ENCODE data around the gene SLC30A4. TPM values are rescaled to one million over a fixed set of nuclear protein-coding genes. Genes with fewer than 3 reads are reported as not detected.
"Not testable (repeated sequence)": the region's sequence is repeated elsewhere in the genome, so short reads cannot be mapped to it uniquely, and the experiment has no call there.

The SLC30A4 gene
- total and polyA plus RNA-seq, 4 experiments from 2014 or later: 2.5 to 3.8 (median 3.2) TPM

DNA sequence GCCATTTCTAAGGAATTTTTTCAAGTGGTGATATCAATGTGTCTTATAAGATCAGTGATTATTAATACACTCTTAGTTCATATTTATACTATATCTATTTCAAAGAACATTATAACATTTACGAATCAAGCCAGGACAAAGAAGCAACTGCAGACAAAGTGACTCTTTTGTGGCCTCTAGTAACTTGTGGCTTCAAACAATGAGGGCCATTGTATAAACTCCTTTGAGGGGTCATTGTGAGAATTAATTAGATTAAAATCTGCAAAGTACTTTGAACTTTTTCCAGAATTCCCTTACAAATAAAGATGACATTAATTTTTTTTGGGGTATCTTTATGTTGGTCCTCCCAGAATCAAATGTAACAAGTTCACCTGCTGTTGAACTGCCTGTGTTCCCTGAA, 12.3 kb upstream of the SLC30A4 start:
- ChIA-PET POLR2A (ENCODE audit: partially characterized antibody) (no interaction called here), CTCF (ENCODE audit: partially characterized antibody) (no interaction called here)
- H3K36me3 ChIP-seq (ENCODE audit: insufficient read depth, low read length): no peaks in the 10 kb centered on the region
- no peak for DNase-seq
- no peak overlapping the region for H3K27ac ChIP-seq (ENCODE audit: low read depth, low read length)
- H3K4me3 Mint-ChIP-seq: no peak overlapping the region
- no peaks in the 10 kb centered on the region for H3K9me3 ChIP-seq (ENCODE audit: control insufficient read depth in 1 of 2, low read length in 2 of 2)
- H3K4me1 ChIP-seq (ENCODE audit: insufficient read depth, low read length): no peaks in the 10 kb centered on the region
- intact Hi-C loops (cut with micrococcal nuclease): no loop called here
- H3K4me3 ChIP-seq (ENCODE audit: low read length in 2 of 2): no peak overlapping the region
- no peak overlapping the region for H3K27ac Mint-ChIP-seq
- H3K9me3 Mint-ChIP-seq: no peaks in the 10 kb centered on the region
- no peaks in the 10 kb centered on the region for H3K4me1 Mint-ChIP-seq
- H3K27me3 Mint-ChIP-seq: peaks cover 2 to 3% of the 10 kb centered on the region in 2 donors
- H3K27me3 ChIP-seq (ENCODE audit: insufficient read depth, low read length): no peaks in the 10 kb centered on the region
- H3K36me3 Mint-ChIP-seq: no peaks in the 10 kb centered on the region

GRCh38 chr15:45532892-45533291, 10.3 kb upstream of the SLC30A4 start:
- CTCF ChIA-PET (ENCODE audit: partially characterized antibody); H3K9me3 Mint-ChIP-seq; POLR2A ChIA-PET (ENCODE audit: partially characterized antibody): not testable (repeated sequence)

GRCh38 chr15:45529613-45530012, 7.1 kb upstream of the SLC30A4 start:
- Mint-ChIP-seq H3K36me3 (no peaks in the 10 kb centered on the region), H3K27me3 (peaks cover 2 to 3% of the 10 kb centered on the region in 2 donors), H3K4me3 (no peak overlapping the region), H3K4me1 (peaks cover 0 to 4% (median 0%) of the 10 kb centered on the region in 4 donors), H3K9me3 (no peaks in the 10 kb centered on the region), H3K27ac (no peak overlapping the region)
- Histone ChIP-seq H3K9me3 (ENCODE audit: control insufficient read depth in 1 of 2, low read length in 2 of 2) (no peaks in the 10 kb centered on the region), H3K4me1 (ENCODE audit: insufficient read depth, low read length) (no peaks in the 10 kb centered on the region), H3K27me3 (ENCODE audit: insufficient read depth, low read length) (no peaks in the 10 kb centered on the region), H3K27ac (ENCODE audit: low read depth, low read length) (no peak overlapping the region), H3K4me3 (ENCODE audit: low read length in 2 of 2) (no peak overlapping the region), H3K36me3 (ENCODE audit: insufficient read depth, low read length) (no peaks in the 10 kb centered on the region)
- ChIA-PET POLR2A (ENCODE audit: partially characterized antibody) (no interaction called here), CTCF (ENCODE audit: partially characterized antibody) (interaction anchor here (1.8 kb wide), 1 partner anchor 70 kb away, joined by 5 read pairs; no protein-coding TSS in a partner anchor)
- intact Hi-C loops (cut with micrococcal nuclease): no loop called here
- DNase-seq: no peak

More at GRCh38 chr15:45532892-45533291, 10.3 kb upstream of the SLC30A4 start:
- H3K36me3 ChIP-seq (ENCODE audit: insufficient read depth, low read length); H3K27me3 ChIP-seq (ENCODE audit: insufficient read depth, low read length); H3K27ac Mint-ChIP-seq; H3K4me1 Mint-ChIP-seq; H3K9me3 ChIP-seq (ENCODE audit: control insufficient read depth in 1 of 2, low read length in 2 of 2); H3K4me3 ChIP-seq (ENCODE audit: low read length in 2 of 2); H3K36me3 Mint-ChIP-seq; H3K27ac ChIP-seq (ENCODE audit: low read depth, low read length); H3K27me3 Mint-ChIP-seq; H3K4me1 ChIP-seq (ENCODE audit: insufficient read depth, low read length); intact Hi-C loops (cut with micrococcal nuclease); H3K4me3 Mint-ChIP-seq; DNase-seq: not testable (repeated sequence)

- H3K36me3 Mint-ChIP-seq: peaks cover 0 to 3% of the 10 kb centered on the region in 2 donors
- Histone ChIP-seq H3K4me1 (ENCODE audit: insufficient read depth, low read length) (no peaks in the 10 kb centered on the region), H3K36me3 (ENCODE audit: insufficient read depth, low read length) (no peaks in the 10 kb centered on the region), H3K4me3 (ENCODE audit: low read length in 2 of 2) (no peak overlapping the region), H3K27ac (ENCODE audit: low read depth, low read length) (no peak overlapping the region), H3K27me3 (ENCODE audit: insufficient read depth, low read length) (no peaks in the 10 kb centered on the region), H3K9me3 (ENCODE audit: control insufficient read depth in 1 of 2, low read length in 2 of 2) (no peaks in the 10 kb centered on the region)
- ChIA-PET POLR2A (ENCODE audit: partially characterized antibody) (interaction anchor here (1.1 kb wide), 1 partner anchor 60 kb away, joined by 4 read pairs; the partner anchor contains the start of gene BLOC1S6), CTCF (ENCODE audit: partially characterized antibody) (no interaction called here)
- H3K9me3 Mint-ChIP-seq: no peaks in the 10 kb centered on the region
- H3K27ac Mint-ChIP-seq: no peak overlapping the region
- intact Hi-C loops (cut with micrococcal nuclease): no loop called here
- no peak for DNase-seq
- peaks cover under 1 to 12% (median 5%) of the 10 kb centered on the region in 4 donors for H3K4me1 Mint-ChIP-seq
- H3K4me3 Mint-ChIP-seq: no peak overlapping the region
- peaks cover 0 to 2% of the 10 kb centered on the region in 2 donors for H3K27me3 Mint-ChIP-seq
These were observed 4.5 kb upstream of the SLC30A4 start for GRCh38 chr15:45527086-45527485.

DNA sequence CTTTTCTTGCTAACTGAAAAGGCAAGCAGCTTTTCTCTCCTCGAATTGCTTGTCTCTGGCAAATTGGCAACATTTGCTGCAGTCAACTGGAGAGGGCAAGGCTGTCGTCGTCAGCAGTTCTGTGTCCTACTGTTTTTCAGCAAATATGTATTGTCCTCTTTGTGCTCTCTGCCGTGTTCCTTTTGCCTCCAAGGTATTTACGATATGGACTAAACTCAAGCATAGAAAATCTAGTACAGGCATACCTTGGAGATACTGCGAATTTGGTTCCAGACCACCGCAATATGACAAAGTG, 558 bp upstream of the SLC30A4 start:
- Histone ChIP-seq H3K27me3 (ENCODE audit: insufficient read depth, low read length) (no peaks in the 10 kb centered on the region), H3K9me3 (ENCODE audit: control insufficient read depth in 1 of 2, low read length in 2 of 2) (no peaks in the 10 kb centered on the region), H3K27ac (ENCODE audit: low read depth, low read length) (no peak overlapping the region), H3K4me3 (ENCODE audit: low read length in 2 of 2) (peak overlapping the region in 1 of 2 donors; percentile 62), H3K36me3 (ENCODE audit: insufficient read depth, low read length) (no peaks in the 10 kb centered on the region), H3K4me1 (ENCODE audit: insufficient read depth, low read length) (peaks cover 15% of the 10 kb centered on the region)
- H3K27me3 Mint-ChIP-seq: no peaks in the 10 kb centered on the region
- H3K4me3 Mint-ChIP-seq: peak overlapping the region; percentile 86 to 93 (median 90)
- H3K27ac Mint-ChIP-seq: peak overlapping the region; percentile 36 to 91 (median 83)
- intact Hi-C loops (cut with micrococcal nuclease): loop anchor here (2.0 kb wide), 1 partner anchor 64 kb away; no protein-coding TSS in a partner anchor
- CTCF ChIA-PET (ENCODE audit: partially characterized antibody): interaction anchor here (1.2 kb wide), 2 partner anchors 16 to 66 kb away, joined by 3 to 4 read pairs; no protein-coding TSS in a partner anchor
- POLR2A ChIA-PET (ENCODE audit: partially characterized antibody): interaction anchor here (2.6 kb wide), 1 partner anchor 64 kb away, joined by 8 read pairs; the partner anchor contains the start of gene BLOC1S6
- DNase-seq: no peak
- H3K9me3 Mint-ChIP-seq: no peaks in the 10 kb centered on the region
- peaks cover 15 to 28% (median 20%) of the 10 kb centered on the region in 4 donors for H3K4me1 Mint-ChIP-seq
- H3K36me3 Mint-ChIP-seq: peaks cover 3 to 11% of the 10 kb centered on the region in 2 donors

DNA sequence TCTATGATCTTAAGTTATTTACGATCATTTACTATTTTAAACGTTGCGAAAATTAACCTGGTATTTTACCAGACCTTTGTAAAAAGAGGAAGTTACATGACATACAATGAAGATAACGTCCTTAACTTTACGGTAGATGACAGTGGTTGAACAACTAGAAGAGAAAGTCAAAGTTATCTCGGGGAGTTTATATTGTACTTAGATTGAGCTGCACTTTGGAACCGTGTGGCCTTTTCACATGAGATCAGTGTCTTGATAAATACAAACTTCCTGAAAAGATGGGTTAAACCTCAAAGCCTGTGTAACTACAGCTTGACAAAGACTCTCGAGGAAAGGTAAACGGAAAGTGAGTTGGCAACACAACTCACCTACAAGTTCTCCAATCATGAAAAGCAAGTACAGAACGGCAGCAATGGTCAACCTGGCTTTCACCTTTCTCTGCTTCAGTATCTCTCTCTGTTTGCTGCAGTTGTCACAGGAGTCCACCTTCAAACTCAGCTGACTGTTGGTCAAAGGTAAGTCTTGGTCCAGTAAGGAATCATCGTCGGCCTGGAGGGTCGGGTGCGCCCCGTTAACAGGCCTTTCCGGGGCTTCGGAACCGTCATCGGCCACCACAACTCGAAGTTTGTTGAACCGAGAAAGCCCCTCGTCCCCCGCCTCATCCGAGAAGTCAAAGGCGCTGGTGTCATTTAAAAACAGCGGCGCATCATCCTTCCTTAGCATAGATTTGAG, 793 bp downstream of the SLC30A4 start:
- peak overlapping the region; percentile 54 for H3K27ac ChIP-seq (ENCODE audit: low read depth, low read length)

GRCh38 chr15:45510758-45511280, 11.7 kb downstream of the SLC30A4 start:
- no peaks in the 10 kb centered on the region for H3K9me3 ChIP-seq (ENCODE audit: control insufficient read depth in 1 of 2, low read length in 2 of 2)
- intact Hi-C loops (cut with micrococcal nuclease): no loop called here
- no peaks in the 10 kb centered on the region for H3K4me1 ChIP-seq (ENCODE audit: insufficient read depth, low read length)
- CTCF ChIA-PET (ENCODE audit: partially characterized antibody): interaction anchor here (1.1 to 1.3 kb wide), 2 partner anchors 11 to 76 kb away, joined by 3 to 4 read pairs; no protein-coding TSS in a partner anchor
- DNase-seq: no peak
- no peak overlapping the region for H3K27ac ChIP-seq (ENCODE audit: low read depth, low read length)
- H3K4me1 Mint-ChIP-seq: no peaks in the 10 kb centered on the region
- H3K9me3 Mint-ChIP-seq: no peaks in the 10 kb centered on the region
- POLR2A ChIA-PET (ENCODE audit: partially characterized antibody): no interaction called here
- H3K36me3 ChIP-seq (ENCODE audit: insufficient read depth, low read length): no peaks in the 10 kb centered on the region
- no peak overlapping the region for H3K4me3 ChIP-seq (ENCODE audit: low read length in 2 of 2)
- H3K27me3 ChIP-seq (ENCODE audit: insufficient read depth, low read length): no peaks in the 10 kb centered on the region
- H3K4me3 Mint-ChIP-seq: no peak overlapping the region
- peaks cover 26 to 29% of the 10 kb centered on the region in 2 donors for H3K36me3 Mint-ChIP-seq
- H3K27me3 Mint-ChIP-seq: no peaks in the 10 kb centered on the region
- H3K27ac Mint-ChIP-seq: no peak overlapping the region

More for the DNA sequence above, 793 bp downstream of the SLC30A4 start:
- intact Hi-C loops (cut with micrococcal nuclease): loop anchor here (1.0 to 2.0 kb wide), 6 partner anchors 63 to 323 kb away; partner anchors contain the start of gene BLOC1S6
- H3K9me3 Mint-ChIP-seq: no peaks in the 10 kb centered on the region
- peak overlapping the region; percentile 87 to 96 (median 94) for H3K4me3 Mint-ChIP-seq
- peak in 4 of 5 donors; percentile 10 to 21 (median 14) for DNase-seq
- H3K4me3 ChIP-seq (ENCODE audit: low read length in 2 of 2): peak overlapping the region; percentile 62 to 82
- ChIA-PET POLR2A (ENCODE audit: partially characterized antibody) (interaction anchor here (1.0 to 1.9 kb wide), 2 partner anchors 65 to 113 kb away, joined by 5 to 11 read pairs; partner anchors contain the start of genes BLOC1S6 and SQOR), CTCF (ENCODE audit: partially characterized antibody) (interaction anchor here (0.8 to 1.0 kb wide), 3 partner anchors 12 to 66 kb away, joined by 3 to 5 read pairs (median 4); no protein-coding TSS in a partner anchor)
- H3K27me3 Mint-ChIP-seq: no peaks in the 10 kb centered on the region
- H3K36me3 Mint-ChIP-seq: peaks cover 10 to 14% of the 10 kb centered on the region in 2 donors
- peaks cover 18 to 28% (median 21%) of the 10 kb centered on the region in 4 donors for H3K4me1 Mint-ChIP-seq
- no peaks in the 10 kb centered on the region for H3K9me3 ChIP-seq (ENCODE audit: control insufficient read depth in 1 of 2, low read length in 2 of 2)
- no peaks in the 10 kb centered on the region for H3K36me3 ChIP-seq (ENCODE audit: insufficient read depth, low read length)
- H3K4me1 ChIP-seq (ENCODE audit: insufficient read depth, low read length): peaks cover 15% of the 10 kb centered on the region
- H3K27ac Mint-ChIP-seq: peak overlapping the region; percentile 57 to 93 (median 88)
- no peaks in the 10 kb centered on the region for H3K27me3 ChIP-seq (ENCODE audit: insufficient read depth, low read length)

Data from CD4-positive, alpha-beta memory T cell (primary cell).